ENCODE measurements around the gene PPM1F. TPM values are rescaled to one million over a fixed set of nuclear protein-coding genes. Genes with fewer than 3 reads are reported as not detected.
A peak's percentile ranks its signal among the peaks of the same experiment; 100 is the strongest.

Gene PPM1F
- total RNA-seq, 1 experiment from 2014 or later = 21.1 TPM

- Mint-ChIP-seq H3K27me3 (ENCODE audit: low read depth) (peaks cover 31% of the 10 kb centered on the region), H3K36me3 (ENCODE audit: insufficient read depth in 1 of 3, low read depth in 3 of 3) (peaks cover 0 to 13% (median 10%) of the 10 kb centered on the region in 3 experiments; a peak in 5 of 7 replicates), H3K4me3 (peak within 1 kb of the TSS; percentile 90 to 93), H3K9me3 (no peaks in the 10 kb centered on the region), H3K27ac (peak within 1 kb of the TSS in 2 of 3 experiments; percentile 81 to 90; a peak in 4 of 7 replicates), H3K4me1 (peaks cover 4 to 11% of the 10 kb centered on the region in 2 experiments)
- Histone ChIP-seq H3K56ac (ENCODE audit: insufficient read length, low read depth, low read length) (no peak within 1 kb of the TSS), H3K4me1 (ENCODE audit: insufficient read depth, low read length) (no peaks in the 10 kb centered on the region), H3K4ac (ENCODE audit: low read depth, low read length) (no peak within 1 kb of the TSS), H2BK120ac (ENCODE audit: low read depth, low read length, poor library complexity, severe bottlenecking) (no peak within 1 kb of the TSS), H2BK5ac (ENCODE audit: insufficient read length, low read length) (no peak within 1 kb of the TSS), H2BK20ac (ENCODE audit: low read depth, low read length, poor library complexity, severe bottlenecking) (no peak within 1 kb of the TSS), H3K18ac (ENCODE audit: insufficient read length, low read depth, low read length) (peak within 1 kb of the TSS; percentile 63), H2BK12ac (ENCODE audit: insufficient read length, low read depth, low read length) (no peak within 1 kb of the TSS), H3T11ph (ENCODE audit: low read length) (no peak within 1 kb of the TSS), H4K8ac (replicated peaks; ENCODE audit: insufficient read length, low read depth, low read length) (no peak within 1 kb of the TSS), H3K4me2 (ENCODE audit: insufficient read depth, insufficient read length, low read length) (peak within 1 kb of the TSS; percentile 94), H2BK15ac (ENCODE audit: low read depth, low read length) (no peak within 1 kb of the TSS), H3K9ac (ENCODE audit: extremely low read depth, insufficient read length, low read length) (peak within 1 kb of the TSS; percentile 92), H4K20me1 (ENCODE audit: control insufficient read depth, insufficient read depth, insufficient read length) (no peaks in the 10 kb centered on the region), H3K27me3 (ENCODE audit: insufficient read depth, low read length) (peaks cover 8% of the 10 kb centered on the region; the same call in 1 of the 2 replicates), H3K23me2 (ENCODE audit: insufficient read length, low read depth, low read length, poor library complexity, severe bottlenecking) (peaks cover 9% of the 10 kb centered on the region), H3K79me1 (ENCODE audit: insufficient read depth, low read depth, low read length, poor library complexity, severe bottlenecking) (peaks cover 3% of the 10 kb centered on the region), H2AFZ (ENCODE audit: low read length) (no peak within 1 kb of the TSS), H3K27ac (ENCODE audit: insufficient read length, low read depth, low read length) (no peak within 1 kb of the TSS), H4K5ac (ENCODE audit: insufficient read length, low read depth, low read length) (peak within 1 kb of the TSS; percentile 36), H4K91ac (ENCODE audit: insufficient read length, low read depth, low read length) (no peak within 1 kb of the TSS), H3K79me2 (ENCODE audit: insufficient read depth, low read length) (no peaks in the 10 kb centered on the region; the same call in 1 of the 2 replicates), H3K23ac (ENCODE audit: insufficient read length, low read depth, low read length) (no peak within 1 kb of the TSS), H3K14ac (ENCODE audit: insufficient read depth, low read length) (no peak within 1 kb of the TSS), H3K9me3 (ENCODE audit: control insufficient read depth, low read depth, low read length) (no peaks in the 10 kb centered on the region), H2AK5ac (ENCODE audit: insufficient read length, low read length) (no peak within 1 kb of the TSS)
- WGBS (ENCODE audit: extremely low coverage, insufficient read length, low lambda C conversion rate) = no CpG with 5 or more reads among the region's 54 CpGs
- DNase-seq = peak; percentile 69
- TF ChIP-seq CTCF (conservative IDR thresholded peaks at IDR 0.05) = no peak
These were observed 29.8 kb upstream of the PPM1F start, which contains the start of gene TOP3B for GRCh38 chr22:21982338-21982965. Gene TOP3B, minus strand, starts transcription at chr22:21982787. Its CDS starts 7,078 bp downstream, at chr22:21975709.

Data from H9 (cell line).